HepG2 (cell line): ENCODE data around the gene SGTB. TPM values are rescaled to one million over a fixed set of nuclear protein-coding genes. Genes with fewer than 3 reads are reported as not detected.
A peak's percentile ranks its signal among the peaks of the same experiment; 100 is the strongest.

Experiments
- ATAC-seq: fragments of 200-7000 bp; cut with Tn5 transposase; 3 replicates; pipeline ENCODE4 v1.9.1; 2020; ENCODE audit warnings: mild to moderate bottlenecking, moderate library complexity
- BruUV-seq: library from RNA; stranded (reverse); fragments of 400-500 nt; replicated peaks from 2 replicates; lab custom pipeline; 2021; lab: Mats Ljungman, UMichigan
- CTCF ChIA-PET: fragments of 300-600 bp; formaldehyde crosslinking; extraction: SDS; loops from one replicate; lab custom pipeline; 2021; ENCODE audit warnings: low total read pairs, inconsistent platforms, low intra/inter-chr PET ratio; lab: Yijun Ruan, JAX
- POLR2A ChIA-PET: fragments of 350-600 bp; sonication (Branson Sonifier 250); formaldehyde crosslinking; loops from one replicate; lab custom pipeline; 2020; ENCODE audit warnings: antibody characterized with exemption, inconsistent platforms; lab: Yijun Ruan, JAX
- DNase-seq: peaks from one replicate; pipeline ENCODE4 v3.0.0-alpha.2; 2015; ENCODE audit warnings: low spot score
- FAIRE-seq: peaks from 3 replicates; lab custom pipeline; 2011; peaks lifted over from hg19 to GRCh38; lab: Jason Lieb, UNC
- H2AFZ ChIP-seq: one replicate; pipeline ENCODE4 v1.6.1; 2011; ENCODE audit warnings: low read length, inconsistent platforms
- H3K27ac ChIP-seq: fragments of 300-600 bp; 3 replicates; pipeline ENCODE4 v1.8.0; 2011; ENCODE audit warnings: mixed run types, mild to moderate bottlenecking, mixed read lengths, low read length, inconsistent platforms; ENCODE audit not compliant: insufficient read depth; ENCODE audit errors: extremely low read length
- H3K27me3 ChIP-seq, 2 experiments: fragments of 200-600 bp in 1 of 2; 2 replicates in 1 of 2; 3 replicates in 1 of 2; pipeline versions ENCODE4 v1.6.0 to v1.8.0; 2011; ENCODE audit warnings: low read length in 2 of 2, mild to moderate bottlenecking in 2 of 2, moderate library complexity in 2 of 2, inconsistent platforms in 1 of 2; ENCODE audit not compliant: insufficient read depth in 2 of 2, control insufficient read depth in 1 of 2
- H3K36me3 ChIP-seq, 2 experiments: fragments of 200-600 bp in 1 of 2; replicated peaks in 1 of 2; 2 replicates in 1 of 2; 3 replicates in 1 of 2; pipeline versions ENCODE4 v1.5.1 to v1.8.0; 2011; ENCODE audit warnings: low read length in 2 of 2, inconsistent platforms in 1 of 2; ENCODE audit not compliant: insufficient read depth in 2 of 2, control insufficient read depth in 1 of 2
- H3K4me1 ChIP-seq: 2 replicates; pipeline ENCODE4 v1.5.1; 2012; ENCODE audit warnings: low read length, inconsistent platforms; ENCODE audit not compliant: insufficient read depth
- H3K4me2 ChIP-seq: 2 replicates; pipeline ENCODE4 v1.6.0; 2011; ENCODE audit warnings: low read depth, low read length, inconsistent platforms
- H3K4me3 ChIP-seq, 3 experiments: fragments of 200-600 bp in 1 of 3; sonication (generic), shearing (Covaris generic) in 1 of 3; replicated peaks in 1 of 3; 2 replicates each; pipeline ENCODE4 v1.5.1; 2011 to 2016; ENCODE audit warnings: low read length in 3 of 3, inconsistent platforms in 2 of 3, low read depth in 2 of 3, mild to moderate bottlenecking in 2 of 3, control low read depth in 1 of 3, mixed read lengths in 1 of 3; ENCODE audit not compliant: insufficient read depth in 1 of 3
- H3K79me2 ChIP-seq: one replicate; pipeline ENCODE4 v1.6.1; 2011; ENCODE audit warnings: low read length, inconsistent platforms; ENCODE audit not compliant: insufficient read depth
- H3K9ac ChIP-seq: 2 replicates; pipeline ENCODE4 v1.6.0; 2011; ENCODE audit warnings: mild to moderate bottlenecking, low read depth, low read length, inconsistent platforms; ENCODE audit not compliant: insufficient read depth
- H3K9me3 ChIP-seq: 2 replicates; pipeline ENCODE4 v1.5.1; 2012; ENCODE audit warnings: mild to moderate bottlenecking, low read length
- H4K20me1 ChIP-seq: 2 replicates; pipeline ENCODE4 v1.6.0; 2011; ENCODE audit warnings: inconsistent platforms, mild to moderate bottlenecking, low read length, moderate library complexity; ENCODE audit not compliant: insufficient read depth
- AHR ChIP-seq: IDR thresholded peaks from 2 replicates; pipeline ENCODE4 v1.6.1; 2018; ENCODE audit warnings: missing genetic modification reagents, missing compliant biosample characterization
- CREB3 ChIP-seq: sonication (generic); formaldehyde crosslinking; IDR thresholded peaks from 2 replicates; pipeline ENCODE4 v1.5.0; 2020; ENCODE audit warnings: missing genetic modification reagents
- MAFG ChIP-seq: sonication (generic); formaldehyde crosslinking; IDR thresholded peaks from 2 replicates; pipeline ENCODE4 v1.5.1; 2020; ENCODE audit warnings: mild to moderate bottlenecking, missing genetic modification reagents
- MXD3 ChIP-seq: IDR thresholded peaks from 2 replicates; pipeline ENCODE4 v1.6.1; 2016; ENCODE audit warnings: mild to moderate bottlenecking, missing biosample characterization, missing genetic modification reagents
- POGZ ChIP-seq: sonication (generic); formaldehyde crosslinking; IDR thresholded peaks from 2 replicates; pipeline ENCODE4 v1.4.0; 2020; ENCODE audit warnings: mild to moderate bottlenecking, missing genetic modification reagents
- ZNF558 ChIP-seq: sonication (generic); formaldehyde crosslinking; IDR thresholded peaks from 2 replicates; pipeline ENCODE4 v1.9.0; 2022; ENCODE audit warnings: mild to moderate bottlenecking, missing genetic modification reagents, borderline replicate concordance
- ZNF790 ChIP-seq: sonication (generic); formaldehyde crosslinking; IDR thresholded peaks from 2 replicates; pipeline ENCODE4 v1.8.0; 2022; ENCODE audit warnings: missing genetic modification reagents, mild to moderate bottlenecking, borderline replicate concordance
- ZSCAN12 ChIP-seq: sonication (generic); formaldehyde crosslinking; IDR thresholded peaks from 2 replicates; pipeline ENCODE4 v1.9.0; 2021; ENCODE audit warnings: mild to moderate bottlenecking, missing genetic modification reagents
- WGBS: methylation state at CpG from one replicate; pipeline ENCODE4 v1.1.6; 2017; ENCODE audit warnings: low lambda C conversion rate; 5-methylcytosine and 5-hydroxymethylcytosine counted together
- in situ Hi-C: cut with HindIII; loops from 2 replicates; pipeline ENCODE4 v1.10.0; 2017; ENCODE audit warnings: low pct_unique_long_range_greater_than_20kb; ENCODE audit not compliant: extremely low pct_ligation_motif_present
- intact Hi-C: fragments of 100-400 bp; cut with micrococcal nuclease; formaldehyde crosslinking; loops from one replicate; pipeline ENCODE4 v1.10.0; 2022; ENCODE audit not compliant: unreplicated experiment
- polyA plus RNA-seq, 8 experiments: library from polyadenylated mRNA; depleted of rRNA in 3 of 8; stranded (reverse) in 7 of 8; unstranded in 1 of 8; fragments of >200 nt; fragmentation: Illumina TruSeq in 4 of 8; extraction: Trizol in 4 of 8; gene quantifications; 2 replicates each; pipeline versions ENCODE4 v1.2.1 to v1.2.3, GENCODE V29; 2011 to 2016; ENCODE audit warnings: low read depth in 4 of 8, missing spikeins in 1 of 8, mixed read lengths in 1 of 8; ENCODE audit not compliant: insufficient read depth in 1 of 8
- total RNA-seq, 5 experiments: library from RNA; depleted of rRNA; stranded (reverse); fragments of >200 nt; fragmentation: Illumina TruSeq; extraction: Trizol; gene quantifications; 2 replicates each; pipeline ENCODE4 v1.2.3, GENCODE V29; 2016; ENCODE audit warnings: low read depth in 1 of 5

Gene SGTB
- total and polyA plus RNA-seq, 2 of the 13 experiments (the other 11 are each of a cell fraction or from before 2014, with no cell fraction given), result 5.2 to 11.2 TPM

- Histone ChIP-seq H3K4me3 (peak overlapping the region; percentile 73 to 95 (median 90)), H4K20me1 (no peaks in the 10 kb centered on the region), H3K27me3 (peaks cover 0 to 4% of the 10 kb centered on the region in 2 experiments; a peak in 2 of 5 replicates), H3K36me3 (0 out of 5 replicates have a peak, but pooled peaks cover 0 to 2% of the 10 kb centered on the region in 2 experiments), H3K9ac (peak overlapping the region; percentile 93), H3K27ac (peak overlapping the region; percentile 95), H3K79me2 (peaks cover 52% of the 10 kb centered on the region), H3K9me3 (no peaks in the 10 kb centered on the region), H2AFZ (no peak overlapping the region), H3K4me1 (peaks cover 28% of the 10 kb centered on the region)
- DNase-seq, result no peak
- 0% methylated on average over 8 of the region's 9 CpGs for WGBS
- POLR2A ChIA-PET, result interaction anchor here (0.9 to 1.7 kb wide), 4 partner anchors 10 to 61 kb away, joined by 3 to 11 read pairs (median 4); partner anchors contain the start of genes CENPK and PPWD1
- in situ Hi-C loops, result no loop called here
- ATAC-seq, result peak; percentile 30
- CTCF ChIA-PET, result no interaction called here
- TF ChIP-seq ZNF790 (CRISPR knock-in tag), result 0 out of 2 replicates have a peak, but pooled peaks have one; percentile 14
- 0 out of 2 replicates have a peak, but pooled peaks have one; percentile 14 for TF ChIP-seq CREB3
- TF ChIP-seq POGZ (CRISPR knock-in tag), result 0 out of 2 replicates have a peak, but pooled peaks have one; percentile 9
- no peak for TF ChIP-seq AHR (CRISPR knock-in tag)
- 0 out of 2 replicates have a peak, but pooled peaks have one; percentile 48 for TF ChIP-seq ZSCAN12 (CRISPR knock-in tag)
- TF ChIP-seq ZNF558, result peak; percentile 44; the same call in 1 of the 2 replicates
- no peak for TF ChIP-seq MAFG (CRISPR knock-in tag)
- no peak for TF ChIP-seq MXD3 (CRISPR knock-in tag)
- TF ChIP-seq, all 625 proteins: peak for 5
- intact Hi-C loops, result loop anchor here (5.0 to 10.0 kb wide), 2 partner anchors 61 to 301 kb away; partner anchors contain the start of genes CENPK, ERBIN and PPWD1
- BruUV-seq, result no TSS peak
- no peak for FAIRE-seq
- peak overlapping the region; percentile 83 for H3K4me2 ChIP-seq
These were observed 98.4 kb downstream of the SGTB start for GRCh38 chr5:65623482-65623881.
